H1 (cell line): ENCODE data around the gene CHD2. TPM values are rescaled to one million over a fixed set of nuclear protein-coding genes. Genes with fewer than 3 reads are reported as not detected.

Experiments
- CHD7 ChIP-seq: fragments of 300-600 bp; sonication (generic); IDR thresholded peaks from 2 replicates; pipeline ENCODE4 v1.7.1; 2012; ENCODE audit warnings: low read length, moderate library complexity, mild to moderate bottlenecking, inconsistent platforms; ENCODE audit not compliant: insufficient replicate concordance
- JUND ChIP-seq: IDR thresholded peaks from 2 replicates; pipeline ENCODE4 v1.6.1; 2011; ENCODE audit warnings: mild to moderate bottlenecking, improper control_type of control experiment, low read length
- POLR2AphosphoS5 ChIP-seq: IDR thresholded peaks from 2 replicates; pipeline ENCODE4 v1.6.1; 2011; ENCODE audit warnings: low read depth, low read length
- RNF2 ChIP-seq: fragments of 200-900, 300-1000 bp; sonication (generic); IDR thresholded peaks from 2 replicates; pipeline ENCODE4 v1.7.1; 2016; ENCODE audit warnings: borderline replicate concordance, low read depth, mild to moderate bottlenecking, antibody characterized with exemption, low read length; ENCODE audit not compliant: poor library complexity, severe bottlenecking; ENCODE audit errors: missing control alignments
- SRF ChIP-seq: IDR thresholded peaks from 2 replicates; pipeline ENCODE4 v1.6.1; 2011; ENCODE audit warnings: mild to moderate bottlenecking, low read depth, low read length, moderate library complexity
- polyA plus RNA-seq, 7 experiments: library from polyadenylated mRNA; depleted of rRNA in 3 of 7; stranded (reverse) in 5 of 7; unstranded in 2 of 7; fragments of >200 nt in 5 of 7; fragments of 200-250 nt in 2 of 7; gene quantifications; 1 replicate in 5 of 7; 2 replicates in 1 of 7; 4 replicates in 1 of 7; pipeline versions ENCODE4 v1.2.1 to v1.2.3, GENCODE V29; 2011 to 2013; ENCODE audit warnings: missing spikeins in 2 of 7, mixed read lengths in 2 of 7
- total RNA-seq: library from RNA; stranded (reverse); fragmentation: NEBNext Ultra II Directional; extraction: Animal tissue kit (Norgen Biotek cat#: 25700); gene quantifications from 2 replicates; pipeline ENCODE4 v1.2.1, GENCODE V29; 2021

Gene CHD2
- total and polyA plus RNA-seq, 2 of the 8 experiments (the other 6 are each of a cell fraction or from before 2014, with no cell fraction given), result 28.8 to 70.0 TPM

- no peak for TF ChIP-seq CHD7
- no peak for TF ChIP-seq RNF2
- TF ChIP-seq JUND, result no peak
- TF ChIP-seq SRF, result no peak
- no peak for TF ChIP-seq POLR2AphosphoS5
These were observed 41.5 kb downstream of the CHD2 start (continued) for GRCh38 chr15:92941668-92942067.
